ENCODE measurements around the gene RMRP.
A peak's percentile ranks its signal among the peaks of the same experiment; 100 is the strongest.
"Not testable (repeated sequence)": the region's sequence is repeated elsewhere in the genome, so short reads cannot be mapped to it uniquely, and the experiment has no call there.

RMRP gene

GRCh38 chr9:35664531-35665470 lies 7.0 kb upstream of the RMRP start, which contains the start of gene ARHGEF39:
ARHGEF39 (minus strand) TSS chr9:35665195; CDS start chr9:35665169, 26 bp downstream.
- peak; percentile 51 for DNase-seq (ENCODE audit: low read depth)

DNA sequence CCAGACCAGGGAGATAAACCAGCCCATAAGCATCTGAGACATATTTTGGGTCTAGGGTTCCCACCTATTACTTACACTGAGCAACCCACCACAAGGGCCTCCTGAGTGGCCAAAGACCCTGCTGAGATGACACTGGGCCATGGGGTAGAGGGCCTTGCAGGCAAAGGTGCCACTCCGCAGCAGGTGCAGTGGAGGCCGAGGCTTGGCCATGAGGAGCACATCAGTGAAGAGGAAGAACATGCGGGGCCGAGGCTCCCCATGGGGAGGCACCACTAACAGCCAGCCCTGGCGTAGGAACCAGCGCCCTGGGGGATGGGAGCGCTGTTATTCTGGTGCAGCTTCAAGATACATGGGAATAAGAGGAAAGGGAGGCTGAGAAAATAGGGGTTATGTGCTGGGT lies 4.6 kb upstream of the RMRP start:
- no peak for DNase-seq (ENCODE audit: low read depth)

DNA sequence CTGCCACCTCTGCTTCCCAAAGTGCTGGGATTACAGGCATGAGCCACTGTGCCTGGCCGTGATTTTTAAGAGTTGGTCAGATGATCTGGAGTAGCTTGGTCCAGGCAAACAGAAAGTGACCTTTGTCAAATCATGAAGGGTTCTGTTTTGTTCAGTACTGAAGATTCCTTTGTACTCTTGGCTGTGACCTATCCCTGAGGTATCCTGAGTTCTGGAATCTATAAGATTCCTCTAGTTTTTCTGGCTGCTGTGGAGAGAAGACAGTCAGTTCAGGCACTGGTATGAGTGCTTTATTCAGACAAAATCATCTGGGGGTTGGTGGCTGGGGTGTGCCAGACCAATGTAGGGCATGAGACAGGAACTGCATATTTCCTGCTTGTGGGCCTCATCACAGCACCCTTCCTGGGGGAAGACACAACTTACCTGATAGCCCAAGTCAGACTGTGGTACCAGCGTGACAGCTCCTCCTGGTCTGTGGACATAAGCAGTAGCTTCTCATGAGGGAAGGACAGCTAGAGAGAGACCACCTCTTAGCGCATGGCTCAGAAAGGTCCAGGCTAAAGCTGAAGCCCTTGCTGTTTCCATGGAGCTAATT lies 4.0 kb upstream of the RMRP start:
- no peak for DNase-seq (ENCODE audit: low read depth)

- no peak for DNase-seq (ENCODE audit: low read depth)
Observed at GRCh38 chr9:35660966-35661415, 3.2 kb upstream of the RMRP start.

GRCh38 chr9:35659340-35659739 lies 1.5 kb upstream of the RMRP start:
- DNase-seq (ENCODE audit: low read depth) = no peak

DNA sequence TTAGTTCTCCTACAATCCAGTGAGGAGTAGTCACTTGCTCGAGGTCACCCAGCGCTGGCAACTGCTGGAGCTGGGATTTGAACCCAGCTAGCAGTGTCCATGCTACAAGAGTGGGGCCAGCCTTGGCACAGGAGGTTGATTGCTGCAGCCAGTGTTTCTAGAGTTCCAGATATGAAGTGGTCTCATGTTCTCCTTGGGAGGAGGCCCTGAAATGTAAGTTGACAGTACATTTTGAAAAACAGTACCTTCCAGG lies 1.1 kb upstream of the RMRP start:
- DNase-seq (ENCODE audit: low read depth) = no peak

DNA sequence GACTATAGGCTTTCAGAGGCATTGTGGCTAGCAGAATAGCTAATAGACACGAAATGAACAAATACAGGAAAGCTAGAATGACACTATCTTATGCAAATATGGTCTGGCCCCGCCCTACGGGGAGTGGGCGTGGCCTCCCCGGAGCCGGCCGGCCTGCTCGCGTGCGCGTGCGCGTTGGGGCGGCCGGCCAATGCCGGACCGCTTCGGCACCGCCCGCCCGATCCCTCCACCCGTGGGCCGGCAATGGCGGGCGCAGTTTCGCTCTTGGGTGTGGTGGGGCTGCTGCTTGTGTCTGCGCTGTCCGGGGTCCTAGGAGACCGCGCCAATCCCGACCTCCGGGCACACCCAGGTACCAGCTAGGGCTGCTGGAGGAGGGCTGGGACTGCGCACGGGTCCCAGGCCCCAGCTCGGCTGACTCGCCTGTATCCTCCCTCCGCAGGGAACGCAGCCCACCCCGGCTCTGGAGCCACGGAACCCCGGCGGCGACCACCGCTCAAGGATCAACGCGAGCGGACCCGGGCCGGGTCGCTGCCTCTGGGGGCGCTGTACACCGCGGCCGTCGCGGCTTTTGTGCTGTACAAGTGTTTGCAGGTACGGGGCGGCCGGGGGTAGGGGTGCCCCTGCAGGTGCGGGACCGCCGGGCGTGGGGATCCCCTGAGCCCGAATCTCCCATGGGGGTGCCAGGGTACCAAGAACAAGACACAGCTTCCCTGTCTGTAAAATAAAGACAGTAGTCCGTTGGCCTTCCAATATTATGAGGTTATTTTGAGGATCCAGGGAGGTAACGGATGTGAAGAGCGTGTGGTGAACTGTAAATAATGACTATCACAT lies 533 bp upstream of the RMRP start, which contains the start of gene CCDC107:
Gene CCDC107, plus strand, starts transcription at position 156 of the 831 bp plus-strand sequence. Its CDS starts 88 bp downstream, at position 244.
- peak; percentile 77 for DNase-seq (ENCODE audit: low read depth)

GRCh38 chr9:35656831-35657545 lies 831 bp downstream of the RMRP start:
- no peak for DNase-seq (ENCODE audit: low read depth)

GRCh38 chr9:35656348-35656747 lies 1.5 kb downstream of the RMRP start:
- no peak for DNase-seq (ENCODE audit: low read depth)

GRCh38 chr9:35653611-35654010 lies 4.2 kb downstream of the RMRP start:
- no peak for DNase-seq (ENCODE audit: low read depth)

- DNase-seq (ENCODE audit: low read depth) = no peak
Observed at GRCh38 chr9:35652829-35653209, 5.0 kb downstream of the RMRP start.

DNA sequence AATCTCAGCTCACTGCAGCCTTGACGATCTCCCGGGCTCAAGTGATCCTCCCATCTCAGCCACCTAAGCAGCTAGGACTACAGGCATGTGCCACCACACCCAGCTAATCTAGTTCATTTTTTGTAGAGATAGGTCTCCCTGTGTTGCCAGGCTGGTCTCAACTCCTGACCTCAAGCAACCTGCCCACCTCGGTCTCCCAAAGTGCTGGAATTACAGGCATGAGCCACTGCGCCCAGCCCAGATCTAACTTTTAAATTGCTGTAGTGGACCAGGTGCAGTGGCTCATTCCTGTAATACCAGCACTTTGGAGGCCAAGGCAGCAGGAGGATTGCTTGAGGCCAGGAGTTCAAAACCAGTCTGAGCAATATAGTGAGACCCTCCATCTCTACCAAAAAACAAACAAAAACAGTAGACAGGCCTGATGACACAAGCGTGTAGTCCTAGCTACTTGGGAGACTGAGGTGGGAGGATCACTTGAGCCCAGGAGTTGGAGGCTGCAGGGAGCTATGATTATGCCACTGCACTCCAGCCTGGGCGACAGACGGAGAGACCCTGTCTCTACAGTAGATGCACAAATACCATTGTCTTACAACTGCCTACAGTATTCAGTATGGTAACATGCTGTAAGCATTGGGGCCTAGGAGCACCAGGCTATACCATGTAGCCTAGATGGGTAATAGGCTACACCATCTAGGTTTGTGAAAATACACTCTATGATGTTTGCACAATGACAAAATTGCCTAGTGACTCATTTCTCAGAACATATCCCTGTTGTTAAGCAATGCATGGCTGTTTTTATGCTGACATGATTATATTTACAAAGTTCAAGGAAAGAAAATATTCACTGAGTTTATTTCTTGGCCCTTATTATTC lies 5.6 kb downstream of the RMRP start:
- DNase-seq (ENCODE audit: low read depth) = no peak

DNA sequence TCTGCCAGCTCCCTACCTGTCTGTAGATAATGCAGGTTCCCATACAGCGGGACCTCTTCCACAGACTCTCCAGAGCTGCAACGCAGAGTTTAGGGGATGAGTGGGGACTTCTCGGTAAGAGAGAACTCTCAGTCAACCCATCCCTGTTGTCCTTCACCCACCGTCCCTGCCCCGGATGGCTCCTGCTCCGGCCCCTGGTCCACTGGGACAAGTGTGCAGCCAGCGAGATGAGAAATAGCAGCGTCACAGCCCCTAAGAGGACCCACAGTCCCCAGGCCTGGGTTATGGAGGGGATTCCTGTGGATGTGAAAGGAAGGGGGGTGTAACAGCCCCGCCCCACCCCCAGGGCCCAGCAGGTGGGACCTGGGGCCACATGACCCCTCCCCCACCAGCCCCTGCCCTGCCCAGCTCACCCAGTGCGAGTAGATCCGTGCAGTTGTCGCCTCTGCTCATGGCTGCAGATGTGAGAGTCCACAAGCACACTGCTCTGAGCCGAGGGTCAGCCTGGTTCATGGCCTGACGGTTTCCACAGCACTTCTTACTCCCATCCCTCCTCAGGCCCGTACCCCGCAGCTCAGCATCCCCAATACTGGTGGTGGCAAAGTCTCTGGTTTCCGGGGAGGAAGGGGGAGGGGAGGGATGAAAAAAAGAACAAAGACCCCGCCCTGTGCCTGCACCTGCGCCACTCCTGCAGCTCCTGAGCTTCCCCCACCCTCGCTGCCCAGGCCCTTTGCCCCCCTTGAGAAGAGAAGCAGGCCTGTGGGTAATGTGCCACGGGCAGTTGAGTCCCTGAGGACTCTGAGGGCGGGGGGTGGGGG lies 7.3 kb downstream of the RMRP start, which contains the start of gene SIT1:
Gene SIT1, minus strand, starts transcription at position 591 of the 818 bp plus-strand sequence. Its CDS starts 78 bp downstream, at position 513.
- DNase-seq (ENCODE audit: low read depth) = no peak

GRCh38 chr9:35649431-35650340 lies 8.1 kb downstream of the RMRP start:
- no peak for DNase-seq (ENCODE audit: low read depth)

- DNase-seq (ENCODE audit: low read depth) = peak; percentile 83
Observed at GRCh38 chr9:35646533-35647265, 11.1 kb downstream of the RMRP start.

DNA sequence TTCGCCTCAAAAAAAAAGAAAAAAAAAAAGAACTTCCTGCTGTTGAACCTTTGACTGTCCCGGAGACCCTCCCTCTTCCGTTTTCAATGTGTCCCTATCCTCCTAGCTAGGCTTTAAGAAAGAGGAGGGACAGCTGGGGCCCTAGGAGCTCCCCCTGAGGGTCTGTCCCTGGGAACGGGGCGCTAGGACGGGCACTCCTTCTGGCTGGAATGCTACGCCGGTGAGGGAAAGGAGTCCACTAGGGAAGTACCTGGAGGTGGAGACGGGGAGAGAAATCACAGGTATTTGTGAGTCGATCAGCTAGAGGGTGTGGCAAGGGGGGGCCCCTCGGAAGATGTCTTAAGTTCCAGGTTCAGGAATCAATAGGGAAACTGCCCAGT lies 11.7 kb downstream of the RMRP start:
- no peak for DNase-seq (ENCODE audit: low read depth)

GRCh38 chr9:35645736-35646135 lies 12.1 kb downstream of the RMRP start:
- DNase-seq (ENCODE audit: low read depth) = not testable (repeated sequence)

GRCh38 chr9:35643046-35643445 lies 14.8 kb downstream of the RMRP start:
- no peak for DNase-seq (ENCODE audit: low read depth)

All from stimulated activated CD8-positive, alpha-beta memory T cell treated with anti-CD3 and anti-CD28 coated beads, Interleukin-12 subunit alpha, Interleukin-12 subunit beta, amount 100 ng/mL, for 4 hours (primary cell).